Measurements from ENCODE around the gene CHST8.

Gene CHST8

GRCh38 chr19:33601583-33601982 is 20.2 kb upstream of the CHST8 start:
- H3K79me2 ChIP-seq (ENCODE audit: insufficient read depth, low read length): no peaks in the 10 kb centered on the region
- DNase-seq: no peak
- H3K4me1 ChIP-seq (ENCODE audit: insufficient read depth, low read length): no peaks in the 10 kb centered on the region
- H3K4me2 ChIP-seq (ENCODE audit: insufficient read depth, low read length): no peak overlapping the region
- H4K20me1 ChIP-seq (ENCODE audit: insufficient read depth, low read length): no peaks in the 10 kb centered on the region
- H2AFZ ChIP-seq (ENCODE audit: low read depth, low read length): no peak overlapping the region
- ATAC-seq (ENCODE audit: insufficient read depth, low read depth): no peak
- H3K4me3 ChIP-seq (ENCODE audit: low read depth in 1 of 2, low read length in 2 of 2): no peak overlapping the region
- H3K27ac ChIP-seq (ENCODE audit: low read length): no peak overlapping the region
- H3K27me3 ChIP-seq (ENCODE audit: insufficient read depth, low read length, poor library complexity): no peaks in the 10 kb centered on the region
- no peak overlapping the region for H3K9ac ChIP-seq (ENCODE audit: low read depth, low read length)
- no peaks in the 10 kb centered on the region for H3K36me3 ChIP-seq (ENCODE audit: insufficient read depth, low read length)
- H3K9me3 ChIP-seq (ENCODE audit: insufficient read depth, low read length, severe bottlenecking): peaks cover 13% of the 10 kb centered on the region
- TF ChIP-seq CTCF (IDR thresholded peaks at IDR 0.05; ENCODE audit: borderline replicate concordance, extremely low read depth, low read length, poor library complexity, severe bottlenecking) (no peak), EZH2 (IDR thresholded peaks at IDR 0.05; ENCODE audit: borderline replicate concordance, low read depth, low read length, severe bottlenecking) (no peak)

- DNase-seq (no peak), ATAC-seq (ENCODE audit: insufficient read depth, low read depth) (no peak)
- Histone ChIP-seq H3K9ac (ENCODE audit: low read depth, low read length) (no peak overlapping the region), H2AFZ (ENCODE audit: low read depth, low read length) (no peak overlapping the region), H3K27me3 (ENCODE audit: insufficient read depth, low read length, poor library complexity) (no peaks in the 10 kb centered on the region), H3K9me3 (ENCODE audit: insufficient read depth, low read length, severe bottlenecking) (peaks cover 13% of the 10 kb centered on the region), H3K27ac (ENCODE audit: low read length) (no peak overlapping the region), H3K4me3 (ENCODE audit: low read depth in 1 of 2, low read length in 2 of 2) (no peak overlapping the region), H4K20me1 (ENCODE audit: insufficient read depth, low read length) (no peaks in the 10 kb centered on the region), H3K4me1 (ENCODE audit: insufficient read depth, low read length) (no peaks in the 10 kb centered on the region), H3K79me2 (ENCODE audit: insufficient read depth, low read length) (no peaks in the 10 kb centered on the region), H3K4me2 (ENCODE audit: insufficient read depth, low read length) (no peak overlapping the region), H3K36me3 (ENCODE audit: insufficient read depth, low read length) (no peaks in the 10 kb centered on the region)
- TF ChIP-seq EZH2 (IDR thresholded peaks at IDR 0.05; ENCODE audit: borderline replicate concordance, low read depth, low read length, severe bottlenecking) (no peak), CTCF (IDR thresholded peaks at IDR 0.05; ENCODE audit: borderline replicate concordance, extremely low read depth, low read length, poor library complexity, severe bottlenecking) (no peak)
These were observed 19.1 kb upstream of the CHST8 start for GRCh38 chr19:33602576-33603204.

GRCh38 chr19:33603377-33603776 is 18.4 kb upstream of the CHST8 start:
- H2AFZ ChIP-seq (ENCODE audit: low read depth, low read length): no peak overlapping the region
- peaks cover 13% of the 10 kb centered on the region for H3K9me3 ChIP-seq (ENCODE audit: insufficient read depth, low read length, severe bottlenecking)
- no peaks in the 10 kb centered on the region for H3K36me3 ChIP-seq (ENCODE audit: insufficient read depth, low read length)
- H3K9ac ChIP-seq (ENCODE audit: low read depth, low read length): no peak overlapping the region
- H3K27me3 ChIP-seq (ENCODE audit: insufficient read depth, low read length, poor library complexity): no peaks in the 10 kb centered on the region
- H3K79me2 ChIP-seq (ENCODE audit: insufficient read depth, low read length): no peaks in the 10 kb centered on the region
- H3K27ac ChIP-seq (ENCODE audit: low read length): no peak overlapping the region
- H4K20me1 ChIP-seq (ENCODE audit: insufficient read depth, low read length): no peaks in the 10 kb centered on the region
- H3K4me3 ChIP-seq (ENCODE audit: low read depth in 1 of 2, low read length in 2 of 2): no peak overlapping the region
- H3K4me2 ChIP-seq (ENCODE audit: insufficient read depth, low read length): no peak overlapping the region
- no peak for TF ChIP-seq CTCF (IDR thresholded peaks at IDR 0.05; ENCODE audit: borderline replicate concordance, extremely low read depth, low read length, poor library complexity, severe bottlenecking)
- no peak for TF ChIP-seq EZH2 (IDR thresholded peaks at IDR 0.05; ENCODE audit: borderline replicate concordance, low read depth, low read length, severe bottlenecking)
- ATAC-seq (ENCODE audit: insufficient read depth, low read depth): no peak
- no peaks in the 10 kb centered on the region for H3K4me1 ChIP-seq (ENCODE audit: insufficient read depth, low read length)
- no peak for DNase-seq
